ENCODE data around the gene ASXL2.

Gene ASXL2

GRCh38 chr2:25684577-25685473 lies 193.5 kb downstream of the ASXL2 start:
- no peak for DNase-seq

Measured in NCI-H1930 (cell line).